Measurements from ENCODE around the gene SETD5.

SETD5 gene

GRCh38 chr3:9390265-9390888 is 7.0 kb upstream of the SETD5 start:
- DNase-seq: no peak

DNA sequence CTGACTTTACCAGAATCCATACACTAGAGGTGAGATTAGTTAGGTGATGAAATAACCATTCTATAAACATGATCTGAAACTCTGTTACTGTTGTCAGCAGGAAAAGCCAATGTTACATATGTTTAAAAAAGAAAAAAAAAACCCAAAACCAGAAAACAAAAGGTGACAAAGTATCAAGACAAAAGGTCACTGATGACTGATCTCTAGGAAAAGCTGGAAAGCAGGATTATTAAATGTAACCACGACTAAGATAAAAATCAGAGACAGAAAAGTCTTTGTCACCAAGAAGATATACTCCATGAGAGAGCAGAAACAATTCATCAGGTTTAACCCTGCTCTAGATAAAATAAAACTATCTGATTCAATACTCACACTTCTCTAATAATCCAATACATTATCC is 5.4 kb upstream of the SETD5 start:
- no peak for DNase-seq

DNA sequence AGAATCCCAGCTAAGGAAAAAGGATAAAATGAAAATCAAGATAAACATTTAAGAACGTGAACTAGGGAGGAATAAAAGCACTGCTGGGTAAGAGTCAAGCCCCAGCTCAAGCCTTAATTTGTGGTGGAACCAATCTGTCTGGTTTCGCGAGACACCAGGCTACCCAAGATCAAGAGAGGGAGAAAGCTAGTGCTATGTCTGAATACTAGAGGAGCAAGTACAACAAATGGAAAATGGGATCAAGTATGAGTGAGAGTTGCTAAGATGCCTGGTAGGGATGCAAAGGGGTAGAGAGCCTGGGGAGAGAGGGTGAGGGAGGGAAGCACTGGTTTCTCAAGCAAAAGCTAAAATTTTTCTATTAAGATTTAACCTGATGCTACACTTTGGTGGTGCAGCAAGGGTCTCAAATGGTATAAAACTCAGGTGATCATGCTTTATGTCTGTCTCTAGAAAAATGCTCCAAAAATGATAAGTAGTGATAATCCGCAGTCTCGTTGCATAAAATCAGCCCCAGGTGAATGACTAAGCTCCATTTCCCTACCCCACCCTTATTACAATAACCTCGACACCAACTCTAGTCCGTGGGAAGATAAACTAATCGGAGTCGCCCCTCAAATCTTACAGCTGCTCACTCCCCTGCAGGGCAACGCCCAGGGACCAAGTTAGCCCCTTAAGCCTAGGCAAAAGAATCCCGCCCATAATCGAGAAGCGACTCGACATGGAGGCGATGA is 1.7 kb upstream of the SETD5 start:
- no peak for DNase-seq

GRCh38 chr3:9396301-9396631 is 1.1 kb upstream of the SETD5 start:
- DNase-seq: peak; percentile 86

DNA sequence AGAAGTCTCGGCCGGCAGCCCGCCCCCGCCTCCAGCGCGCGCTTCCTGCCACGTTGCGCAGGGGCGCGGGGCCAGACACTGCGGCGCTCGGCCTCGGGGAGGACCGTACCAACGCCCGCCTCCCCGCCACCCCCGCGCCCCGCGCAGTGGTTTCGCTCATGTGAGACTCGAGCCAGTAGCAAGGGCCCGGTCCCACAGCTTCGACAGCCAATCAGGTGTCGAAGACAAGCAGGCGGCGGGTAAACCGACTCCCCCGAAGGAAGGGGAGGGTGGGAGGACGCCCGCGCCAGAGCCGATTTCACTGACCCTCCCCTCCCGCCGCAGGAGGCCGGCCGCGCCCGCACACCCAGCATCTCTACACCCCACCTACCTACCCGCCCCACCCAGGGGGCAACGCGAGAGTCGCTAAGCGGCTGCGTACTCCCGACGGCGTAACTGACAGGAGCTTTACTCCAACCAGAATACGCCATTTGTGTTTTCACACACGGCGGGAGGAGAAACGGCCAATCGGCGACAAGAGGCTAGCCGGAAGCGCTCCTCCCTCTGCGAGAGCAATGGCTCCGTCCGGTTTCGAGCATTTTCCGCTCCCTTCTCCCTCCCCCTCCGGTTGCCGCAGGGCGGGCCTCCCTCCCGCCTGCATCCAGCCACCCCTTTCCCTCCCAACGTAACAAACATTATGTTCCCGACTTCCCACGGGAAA is 633 bp upstream of the SETD5 start:
- peak; percentile 89 for DNase-seq

DNA sequence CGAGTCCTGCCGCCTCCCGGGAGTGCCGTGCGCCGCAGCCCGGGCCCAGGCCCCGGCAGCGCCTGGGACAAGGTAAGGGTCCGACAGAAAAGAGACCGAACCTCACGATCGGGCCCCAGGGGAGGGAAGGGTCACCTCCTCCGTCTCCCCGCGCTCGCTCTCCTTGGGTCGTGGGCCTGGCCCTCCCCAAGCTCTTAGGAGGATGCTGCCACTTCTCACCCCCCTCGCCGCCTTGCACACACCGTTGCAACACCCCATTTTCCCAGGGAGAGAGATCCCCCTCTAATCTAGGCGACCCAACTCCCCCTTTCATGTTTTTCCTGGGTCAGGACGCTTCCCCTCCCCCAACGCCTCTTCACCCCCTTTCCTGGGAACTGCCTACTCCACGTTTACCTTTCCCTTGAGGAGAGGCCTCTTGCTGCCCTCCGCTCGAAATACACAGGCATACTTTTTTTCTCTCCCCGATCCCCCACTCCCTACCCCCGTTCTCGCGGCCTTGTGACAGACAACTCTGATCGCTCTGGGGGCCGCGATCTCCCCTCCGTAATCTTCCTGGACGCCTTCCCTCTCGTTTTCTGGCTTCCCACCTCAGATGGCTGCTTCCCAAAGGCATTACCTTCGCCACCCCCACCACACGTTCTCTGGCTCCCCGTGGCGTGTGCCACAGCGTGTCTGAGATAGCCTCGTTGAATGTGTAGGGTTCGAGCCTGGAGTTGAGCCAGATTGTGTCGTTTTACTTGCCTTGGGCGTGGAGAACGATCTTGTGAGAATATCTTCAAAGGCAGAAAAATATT is 688 bp downstream of the SETD5 start:
- DNase-seq: no peak

- no peak for DNase-seq
These were observed 1.4 kb downstream of the SETD5 start for GRCh38 chr3:9398700-9399336.

GRCh38 chr3:9399337-9399703 is 1.9 kb downstream of the SETD5 start:
- no peak for DNase-seq

DNA sequence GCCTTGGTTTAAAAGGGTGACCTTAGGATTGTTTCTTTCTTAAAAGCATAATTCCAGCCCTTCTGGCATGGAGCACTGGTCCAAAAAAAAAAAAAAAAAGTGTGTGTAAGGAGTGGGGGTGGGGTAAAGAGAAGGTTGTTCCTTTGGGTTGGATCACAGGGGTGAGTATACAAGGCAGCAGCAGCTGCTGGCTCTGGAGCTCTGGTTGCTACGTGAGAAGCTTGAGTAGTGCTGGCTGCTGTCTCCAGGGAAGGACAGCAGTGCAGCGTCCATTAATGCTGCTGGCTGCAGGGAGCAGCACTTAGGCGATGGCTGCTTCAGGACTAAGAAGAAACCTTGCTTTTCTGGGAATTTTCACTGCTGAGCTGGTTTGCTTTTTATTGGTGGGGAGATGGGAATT is 2.3 kb downstream of the SETD5 start:
- peak; percentile 56 for DNase-seq

- no peak for DNase-seq
These were observed 3.2 kb downstream of the SETD5 start for GRCh38 chr3:9400616-9401015.

DNA sequence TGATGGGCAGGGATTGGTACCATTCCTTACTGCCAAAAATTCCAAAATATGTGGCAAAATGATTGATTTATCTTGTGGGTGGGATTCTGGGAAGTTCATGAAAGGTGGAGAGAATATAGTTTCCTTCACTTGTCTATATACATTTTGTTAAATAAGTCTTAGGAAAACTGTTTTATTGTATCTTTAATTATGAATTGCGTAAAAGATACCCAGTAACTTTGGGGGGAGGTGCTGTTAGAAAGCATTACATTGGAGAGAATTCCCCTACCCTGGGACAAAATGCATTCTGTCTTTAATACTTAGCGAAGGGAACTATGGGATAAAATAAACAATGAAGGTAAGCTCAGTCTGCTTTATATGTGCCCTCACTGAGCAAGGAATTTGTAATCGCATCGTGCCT is 4.6 kb downstream of the SETD5 start:
- no peak for DNase-seq

- DNase-seq: peak; percentile 44
These were observed 5.2 kb downstream of the SETD5 start for GRCh38 chr3:9402410-9403228.

- no peak for DNase-seq
These were observed 6.0 kb downstream of the SETD5 start for GRCh38 chr3:9403463-9403862.

DNA sequence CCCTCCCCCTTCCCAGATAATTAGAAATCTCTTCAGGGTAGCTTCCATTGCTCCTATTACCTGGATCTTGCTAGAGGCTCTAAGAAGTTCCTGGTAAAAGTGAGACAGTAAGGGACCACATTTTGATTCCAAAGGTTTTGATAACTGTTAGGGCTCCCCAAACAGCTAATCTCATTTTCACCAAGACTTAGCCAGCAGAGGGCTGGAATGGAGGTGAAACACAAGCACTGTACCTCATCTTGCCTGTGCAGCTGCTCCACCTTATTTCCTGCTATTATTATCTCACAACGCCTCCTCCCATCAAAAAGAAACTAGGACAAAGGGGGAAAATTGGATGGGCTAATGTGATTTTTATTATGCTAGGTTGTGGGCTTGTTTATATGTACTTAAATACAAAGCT is 7.3 kb downstream of the SETD5 start:
- no peak for DNase-seq

GRCh38 chr3:9405756-9406155 is 8.3 kb downstream of the SETD5 start:
- no peak for DNase-seq

- DNase-seq: no peak
These were observed 9.6 kb downstream of the SETD5 start for GRCh38 chr3:9406856-9407626.

- no peak for DNase-seq
These were observed 10.6 kb downstream of the SETD5 start for GRCh38 chr3:9408061-9408460.

GRCh38 chr3:9408546-9408945 is 11.1 kb downstream of the SETD5 start:
- DNase-seq: no peak

DNA sequence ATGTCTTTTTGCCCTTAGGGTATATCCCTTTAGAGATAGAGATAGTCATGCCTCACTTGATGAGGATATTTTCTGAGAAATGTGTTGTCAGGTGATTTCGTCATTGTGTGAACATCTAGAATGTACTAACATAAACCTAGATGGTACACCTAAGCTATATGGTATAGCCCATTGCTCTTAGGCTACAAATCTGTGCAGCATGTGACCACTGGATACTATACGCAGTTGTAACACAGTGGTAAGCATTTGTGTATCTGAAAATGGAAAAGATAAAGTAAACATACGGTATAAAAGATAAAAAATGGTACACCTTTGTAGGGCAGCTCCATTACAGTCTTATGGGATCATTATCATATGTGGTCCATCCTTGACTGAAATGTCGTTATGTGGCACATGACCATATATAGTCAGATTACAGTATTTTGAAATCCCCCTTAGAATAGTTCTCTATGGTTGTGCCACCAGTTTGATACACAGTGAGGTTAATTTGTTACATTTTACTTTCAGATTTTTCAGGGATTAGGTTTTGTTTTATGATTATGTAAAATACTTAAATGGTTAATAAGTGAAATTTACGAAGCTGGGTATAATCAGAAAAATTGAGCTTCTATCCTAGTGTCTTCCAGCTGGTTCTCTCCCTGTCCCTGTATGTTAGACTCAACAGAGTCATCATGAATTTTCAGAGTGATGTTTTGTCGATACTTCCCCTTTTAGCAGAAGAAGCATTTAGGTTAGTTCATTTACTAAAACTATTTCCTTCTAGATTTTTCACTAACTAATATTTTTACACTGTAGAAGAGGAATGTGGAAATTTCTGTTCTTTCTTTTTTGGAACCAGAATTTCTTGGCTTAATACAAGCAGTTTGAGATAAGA is 12.8 kb downstream of the SETD5 start:
- DNase-seq: no peak

- no peak for DNase-seq
These were observed 13.9 kb downstream of the SETD5 start for GRCh38 chr3:9411302-9411701.
